ENCODE measurements around the gene PCDH9. TPM values are rescaled to one million over a fixed set of nuclear protein-coding genes. Genes with fewer than 3 reads are reported as not detected.

Gene PCDH9
- polyA plus RNA-seq, 3 donors, result 13.4 to 16.0 (median 15.1) TPM

DNA sequence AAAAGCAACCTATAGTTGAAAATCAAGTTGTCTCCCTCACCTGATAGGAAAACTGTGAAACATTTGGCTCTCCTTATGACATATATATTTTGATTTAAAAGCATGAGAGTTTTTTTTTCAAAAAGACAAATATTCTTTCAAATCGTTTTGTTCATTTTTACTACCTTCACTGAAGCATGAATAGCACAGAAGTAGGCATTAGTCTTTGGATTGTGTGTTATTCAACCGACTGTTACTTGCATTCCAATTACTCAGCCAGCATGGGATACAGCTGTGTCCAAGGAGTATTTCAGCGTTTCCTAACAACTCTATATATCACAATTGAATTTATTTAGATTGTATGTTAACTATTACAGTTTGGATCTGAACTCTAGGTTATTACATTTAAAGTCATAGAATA lies 135.2 kb downstream of the PCDH9 start:
- DNase-seq (ENCODE audit: low read depth in 3 of 3, low spot score in 2 of 3), result no peak

DNA sequence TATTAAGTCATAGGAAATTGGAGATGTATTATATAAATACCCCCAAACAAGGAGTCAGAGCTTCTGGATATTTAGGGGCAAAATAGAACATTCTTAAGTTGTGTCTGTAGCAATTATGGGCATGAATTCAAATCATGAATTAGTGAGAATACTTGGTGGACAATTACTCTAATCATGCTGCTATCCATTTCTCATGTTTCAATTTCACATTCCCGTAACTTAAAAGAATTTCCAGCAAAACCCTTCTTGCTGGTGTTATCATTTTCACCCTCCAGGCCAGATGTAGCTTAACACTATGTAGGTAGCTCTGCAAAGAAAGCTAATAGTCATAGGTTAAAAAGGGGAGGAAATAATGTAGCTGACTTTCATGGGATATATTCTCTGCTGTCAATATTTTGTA lies 136.1 kb downstream of the PCDH9 start:
- no peak for DNase-seq (ENCODE audit: low read depth in 3 of 3, low spot score in 2 of 3)

DNA sequence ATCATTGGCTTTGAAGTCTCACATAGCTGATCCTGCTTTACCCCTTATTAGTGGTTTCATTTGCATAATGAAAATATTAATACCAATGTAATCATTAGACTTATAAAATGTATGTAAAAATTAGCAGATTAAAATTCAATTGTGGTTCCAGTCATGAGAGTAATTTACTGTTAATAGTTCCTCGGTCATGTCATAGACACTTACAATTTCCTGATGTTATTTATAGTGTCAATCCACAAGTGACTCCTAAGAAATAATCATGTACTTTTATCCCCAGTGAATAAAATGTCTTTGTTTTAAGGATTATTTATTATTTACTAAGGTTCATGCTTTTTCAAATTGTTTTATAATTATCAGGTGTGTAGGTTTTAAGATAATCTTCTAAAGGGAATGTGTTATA lies 138.5 kb downstream of the PCDH9 start:
- no peak for DNase-seq (ENCODE audit: low read depth in 3 of 3, low spot score in 2 of 3)

DNA sequence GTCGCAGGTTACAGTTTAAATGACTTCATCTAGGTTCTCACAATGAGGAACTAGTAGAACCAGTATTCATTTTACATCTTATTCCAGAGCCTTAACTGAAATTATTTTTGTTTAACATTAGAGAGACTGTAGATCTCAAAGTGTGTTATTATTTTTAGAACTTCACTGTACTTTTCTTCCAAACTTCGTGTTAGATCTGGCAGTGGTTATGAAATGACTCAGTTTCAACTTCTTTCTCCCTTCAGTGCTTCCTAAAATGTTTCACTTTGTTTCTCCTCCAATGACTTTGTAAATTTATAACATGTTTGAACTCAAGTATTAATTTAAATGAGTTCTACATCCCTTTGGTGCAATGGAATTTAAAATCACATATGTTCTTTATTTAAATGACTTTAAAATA lies 139.3 kb downstream of the PCDH9 start:
- DNase-seq (ENCODE audit: low read depth in 3 of 3, low spot score in 2 of 3), result no peak

DNA sequence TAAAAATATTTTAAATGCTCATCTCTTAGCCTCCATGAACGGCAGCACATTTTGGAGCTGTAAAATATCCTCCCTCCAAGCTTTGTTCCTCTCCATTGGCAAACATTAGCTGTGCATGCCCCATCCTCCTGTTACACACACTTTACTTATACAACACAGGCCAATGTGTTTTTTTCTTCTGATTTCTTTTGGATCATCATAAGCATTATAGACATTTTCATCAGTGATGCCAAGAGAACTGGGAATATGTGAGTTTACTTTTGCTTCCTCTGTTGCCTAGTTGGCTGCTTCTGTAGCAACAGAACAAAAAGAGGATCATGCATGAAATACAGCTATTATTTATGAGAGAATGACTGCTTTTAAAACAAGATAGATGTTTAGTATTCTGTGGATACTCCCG lies 142.6 kb downstream of the PCDH9 start:
- no peak for DNase-seq (ENCODE audit: low read depth in 3 of 3, low spot score in 2 of 3)

DNA sequence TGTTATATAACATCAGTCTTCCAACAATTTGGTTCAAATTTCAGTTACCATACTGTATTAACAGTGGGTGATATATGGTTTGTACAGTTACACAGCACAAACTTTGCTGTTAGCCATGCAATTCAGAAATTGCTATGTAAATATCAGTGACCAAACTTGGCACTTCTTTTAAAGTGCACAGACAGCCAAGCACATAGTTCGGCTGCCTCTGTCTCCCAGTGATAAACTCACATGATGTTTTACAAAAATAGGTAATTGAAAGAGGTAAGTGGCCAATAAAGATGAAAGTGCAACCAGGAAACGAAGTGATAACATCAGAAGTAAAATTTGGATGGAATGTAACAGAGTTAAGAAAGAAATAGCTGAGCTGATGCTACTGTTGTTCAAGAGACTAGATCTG lies 143.9 kb downstream of the PCDH9 start:
- DNase-seq (ENCODE audit: low read depth in 3 of 3, low spot score in 2 of 3), result no peak

DNA sequence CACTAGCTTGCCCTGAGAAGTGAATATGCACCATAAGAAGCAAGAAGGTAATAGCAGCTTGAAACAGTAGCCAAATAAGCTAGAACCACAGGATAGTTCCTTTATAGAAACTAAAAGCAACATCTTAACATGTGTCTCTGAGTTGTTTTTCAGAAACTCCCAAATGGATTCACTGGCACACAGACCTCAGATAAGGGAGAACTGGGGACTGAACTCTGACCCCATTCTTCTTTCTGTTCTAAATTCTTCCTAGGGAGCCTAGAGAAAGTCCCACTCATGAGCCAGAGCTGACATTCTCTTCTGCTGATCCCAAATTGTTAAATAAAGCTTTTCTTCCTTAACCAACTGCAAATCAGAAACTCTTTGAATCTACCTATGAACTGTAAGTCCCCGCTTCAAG lies 146.1 kb downstream of the PCDH9 start:
- no peak for DNase-seq (ENCODE audit: low read depth in 3 of 3, low spot score in 2 of 3)

DNA sequence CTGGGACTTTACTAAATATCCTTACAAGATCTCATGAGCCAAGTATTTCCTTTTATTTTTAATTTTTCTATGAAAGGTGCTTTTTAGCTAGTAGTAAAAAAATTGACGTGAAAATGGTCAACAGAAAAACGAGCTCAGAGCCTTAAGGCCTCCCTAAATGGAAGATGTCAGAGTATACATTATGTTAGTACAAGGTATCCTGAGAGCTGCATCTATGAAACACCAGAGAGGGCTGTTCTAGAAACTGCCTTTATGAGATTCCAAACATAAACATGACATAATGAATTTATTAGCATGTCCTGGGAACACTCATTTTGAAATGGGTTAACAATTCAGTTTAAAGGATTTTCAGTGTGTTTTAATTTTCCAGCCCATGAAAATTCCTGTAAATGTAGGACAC lies 146.6 kb downstream of the PCDH9 start:
- DNase-seq (ENCODE audit: low read depth in 3 of 3, low spot score in 2 of 3), result no peak

DNA sequence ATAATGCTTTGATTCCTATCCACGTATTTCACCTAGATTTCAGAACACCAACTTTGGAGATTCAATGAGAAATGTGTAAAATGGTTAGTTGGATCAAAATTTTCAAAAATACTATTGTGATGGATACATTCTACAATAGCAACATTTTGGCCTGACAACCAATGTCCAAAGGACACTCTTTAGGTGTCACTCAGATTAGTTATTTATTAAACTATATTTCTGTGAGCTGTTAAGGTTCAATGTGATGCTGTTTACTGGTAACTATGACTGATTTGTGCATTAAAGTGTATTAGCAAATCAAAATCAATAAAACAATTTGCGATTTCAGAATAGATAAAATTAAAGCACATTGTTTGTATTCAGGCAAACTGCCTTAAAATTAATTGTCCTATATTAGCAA lies 149.8 kb downstream of the PCDH9 start:
- no peak for DNase-seq (ENCODE audit: low read depth in 3 of 3, low spot score in 2 of 3)

DNA sequence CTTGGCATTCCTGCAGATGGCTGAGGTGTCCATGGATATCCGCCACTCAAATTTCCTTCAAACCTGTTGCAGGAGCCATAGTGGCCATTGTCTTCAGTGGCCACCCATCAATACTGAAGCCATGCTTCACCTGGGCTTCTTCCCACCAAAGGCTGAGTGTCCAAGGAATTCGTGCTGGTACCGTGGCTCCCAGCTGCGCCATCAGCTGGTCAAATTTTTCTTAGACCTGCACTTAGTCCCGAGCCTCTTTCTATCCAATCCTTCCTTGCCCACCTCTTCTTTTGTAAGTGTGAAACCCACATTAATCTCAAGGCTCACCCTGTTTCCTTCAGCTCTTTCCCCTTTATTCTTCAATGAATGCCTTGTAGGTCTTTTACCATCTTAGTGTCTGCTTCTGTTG lies 152.1 kb downstream of the PCDH9 start:
- DNase-seq (ENCODE audit: low read depth in 3 of 3, low spot score in 2 of 3), result no peak

DNA sequence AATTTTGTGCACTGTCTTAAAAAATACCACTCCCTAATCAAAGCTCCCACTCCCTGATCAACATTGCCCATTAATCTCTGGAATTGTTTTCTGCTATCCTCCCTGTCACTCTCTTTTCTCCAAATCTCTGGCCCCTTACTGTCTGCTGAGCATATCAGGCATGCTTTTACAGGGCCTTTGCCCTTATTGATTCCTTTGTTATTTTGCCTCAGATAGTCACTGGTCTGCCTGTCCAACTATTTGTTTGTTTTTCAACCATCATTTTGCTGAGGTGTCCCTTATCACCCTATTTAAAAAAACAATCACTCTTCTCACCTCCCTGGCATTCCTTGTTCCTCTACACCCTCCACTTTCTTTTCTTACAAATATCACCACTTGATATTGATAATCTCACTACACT lies 153.0 kb downstream of the PCDH9 start:
- no peak for DNase-seq (ENCODE audit: low read depth in 3 of 3, low spot score in 2 of 3)

DNA sequence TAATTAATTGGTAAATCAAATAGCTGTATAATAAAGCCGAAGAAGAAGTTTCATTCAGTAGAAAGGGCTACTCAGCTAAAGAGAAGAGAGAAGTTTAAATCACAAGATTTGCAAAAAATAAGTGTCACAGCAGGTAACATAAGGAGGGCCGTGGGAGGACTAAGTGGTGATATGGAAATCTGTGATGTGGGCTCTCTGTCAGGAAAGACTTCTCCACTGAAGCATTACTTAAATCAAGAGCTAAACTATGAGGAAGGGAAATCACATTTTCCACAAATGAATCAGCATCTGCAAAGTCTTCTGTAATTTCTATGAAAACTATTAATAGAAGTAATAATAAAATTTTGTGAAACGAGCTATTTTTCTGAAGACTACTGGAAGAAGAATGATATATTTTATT lies 153.8 kb downstream of the PCDH9 start:
- no peak for DNase-seq (ENCODE audit: low read depth in 3 of 3, low spot score in 2 of 3)

DNA sequence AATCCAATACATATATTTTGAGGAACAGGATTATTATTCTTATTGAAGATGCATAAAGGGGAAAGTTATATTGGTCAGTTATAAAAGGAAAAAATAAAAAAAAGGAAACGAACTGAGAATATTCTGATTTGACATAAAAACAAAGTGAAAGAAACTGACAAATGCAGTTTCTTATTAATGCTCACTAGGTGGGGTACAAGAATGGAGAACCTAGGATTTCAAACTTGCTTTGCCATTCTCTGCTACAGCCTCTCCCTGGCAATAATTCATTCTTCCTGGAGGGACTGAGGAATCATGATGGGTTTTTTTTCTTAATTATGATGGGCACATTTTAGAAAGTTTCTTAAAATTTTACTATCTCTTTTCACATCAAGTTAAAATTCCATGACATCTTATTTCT lies 154.9 kb downstream of the PCDH9 start:
- no peak for DNase-seq (ENCODE audit: low read depth in 3 of 3, low spot score in 2 of 3)

DNA sequence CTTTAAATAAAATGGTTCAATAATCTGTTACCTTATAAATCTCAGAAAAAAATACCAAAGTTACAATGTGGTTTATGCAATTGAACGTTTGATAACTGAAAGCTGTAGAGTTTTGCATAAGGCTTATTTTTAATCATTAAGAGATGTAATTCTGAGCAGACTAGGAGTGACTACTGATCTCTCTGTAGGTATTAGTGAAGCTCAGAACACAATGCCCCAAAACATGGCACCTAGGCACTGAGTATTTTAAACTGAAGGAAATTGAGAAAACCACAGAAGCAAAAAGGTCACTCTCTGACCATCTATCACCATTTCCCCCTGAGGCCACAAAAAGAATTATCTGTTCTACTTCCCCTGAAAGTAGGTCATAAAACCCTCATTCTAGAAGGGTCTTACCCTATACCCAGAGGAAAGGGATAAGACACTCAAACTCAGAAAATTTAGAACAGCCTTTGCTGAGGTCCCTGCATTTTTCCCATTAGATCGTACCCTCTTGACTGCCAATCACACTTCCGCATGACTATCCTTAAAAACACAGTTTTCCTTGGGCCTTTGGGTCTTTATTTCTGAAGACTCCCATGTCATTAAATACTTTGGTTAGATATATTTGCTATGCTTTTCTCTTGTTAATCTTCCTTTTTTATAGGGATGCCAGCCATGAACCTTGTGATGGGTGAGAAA lies 158.1 kb downstream of the PCDH9 start:
- DNase-seq (ENCODE audit: low read depth in 3 of 3, low spot score in 2 of 3), result no peak

DNA sequence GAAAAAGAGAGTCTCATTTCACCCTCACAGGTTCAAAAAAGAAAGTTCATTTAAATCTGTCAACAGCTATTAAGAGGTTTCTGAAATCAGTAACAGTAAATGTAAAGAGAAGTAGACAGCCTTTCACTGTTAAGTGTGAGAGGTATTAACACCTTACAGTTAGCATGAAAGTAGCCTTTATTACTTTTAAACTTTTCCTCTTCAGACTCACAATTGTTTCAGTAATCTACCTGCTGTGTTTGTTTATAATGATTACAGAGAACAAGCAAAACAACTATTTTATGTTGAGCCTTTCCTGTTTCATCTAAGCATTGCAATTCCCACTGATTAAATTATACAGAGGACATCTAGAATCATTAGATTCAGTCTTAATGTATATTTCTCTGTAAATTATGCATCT lies 159.8 kb downstream of the PCDH9 start:
- DNase-seq (ENCODE audit: low read depth in 3 of 3, low spot score in 2 of 3), result no peak

DNA sequence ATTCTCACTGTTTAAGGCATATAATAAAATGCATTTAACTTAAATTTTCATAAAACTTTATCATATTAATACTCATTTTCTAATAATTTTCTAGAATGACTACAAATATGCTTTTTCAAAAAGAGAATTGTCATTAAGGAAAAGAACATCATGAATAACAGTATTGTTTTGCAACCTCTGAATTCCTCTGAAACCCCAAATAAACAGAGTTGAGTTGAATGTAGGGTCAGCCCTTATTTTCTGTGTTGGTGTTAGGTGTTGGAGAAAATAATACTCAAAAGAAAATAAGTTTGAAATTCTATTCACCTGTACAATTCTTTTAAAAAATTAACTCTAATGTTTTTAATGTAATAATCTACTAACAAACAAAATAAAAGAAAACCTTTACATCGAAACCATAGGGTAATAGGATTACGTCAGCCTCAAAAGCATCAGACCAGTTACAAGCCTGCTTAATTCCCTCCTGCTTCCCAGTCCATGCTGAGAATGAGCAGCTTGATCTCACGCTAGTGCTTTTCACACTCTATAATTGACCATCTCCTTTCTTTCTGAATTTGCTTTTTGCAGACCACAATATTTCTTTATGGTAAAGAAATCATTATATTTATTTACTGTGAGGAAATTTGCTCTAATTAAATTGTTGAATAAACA lies 160.9 kb downstream of the PCDH9 start:
- no peak for DNase-seq (ENCODE audit: low read depth in 3 of 3, low spot score in 2 of 3)

DNA sequence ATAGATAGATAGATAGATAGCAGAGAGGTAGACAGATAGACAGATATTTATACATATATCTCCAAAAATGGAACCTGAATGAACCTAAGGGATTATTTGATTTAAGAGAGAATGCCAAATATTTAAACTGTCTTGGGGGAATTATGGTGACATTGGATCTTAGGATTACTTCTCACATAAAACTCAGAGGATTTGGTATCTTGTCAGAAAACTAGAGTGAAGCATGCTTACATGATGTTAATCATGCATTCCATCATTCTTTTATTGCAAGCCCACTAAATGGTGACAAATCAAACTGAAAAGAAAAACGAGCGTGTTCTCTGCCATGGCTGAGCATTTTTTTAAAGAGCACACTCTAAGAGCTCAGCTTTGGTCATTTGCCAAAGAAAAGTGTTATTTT lies 165.2 kb downstream of the PCDH9 start:
- DNase-seq (ENCODE audit: low read depth in 3 of 3, low spot score in 2 of 3), result no peak

DNA sequence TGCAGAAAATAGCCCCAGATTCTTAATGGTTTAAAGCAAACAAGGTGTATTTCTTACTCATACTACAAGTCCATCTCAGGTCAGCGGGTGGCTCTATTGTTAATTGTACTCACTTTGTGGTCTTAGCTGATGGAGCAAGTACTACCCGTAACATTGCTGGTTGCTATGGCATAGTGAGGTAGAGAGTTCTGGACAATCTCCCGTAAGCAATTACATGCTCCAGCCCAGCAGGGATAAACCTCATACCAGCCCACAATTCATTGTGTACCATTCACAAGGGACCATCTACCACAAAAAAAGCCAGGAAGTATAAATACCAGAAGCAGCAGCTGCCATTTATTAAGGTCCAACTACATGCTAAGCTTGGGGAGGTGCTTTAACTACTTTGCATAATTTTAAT lies 167.1 kb downstream of the PCDH9 start:
- no peak for DNase-seq (ENCODE audit: low read depth in 3 of 3, low spot score in 2 of 3)

DNA sequence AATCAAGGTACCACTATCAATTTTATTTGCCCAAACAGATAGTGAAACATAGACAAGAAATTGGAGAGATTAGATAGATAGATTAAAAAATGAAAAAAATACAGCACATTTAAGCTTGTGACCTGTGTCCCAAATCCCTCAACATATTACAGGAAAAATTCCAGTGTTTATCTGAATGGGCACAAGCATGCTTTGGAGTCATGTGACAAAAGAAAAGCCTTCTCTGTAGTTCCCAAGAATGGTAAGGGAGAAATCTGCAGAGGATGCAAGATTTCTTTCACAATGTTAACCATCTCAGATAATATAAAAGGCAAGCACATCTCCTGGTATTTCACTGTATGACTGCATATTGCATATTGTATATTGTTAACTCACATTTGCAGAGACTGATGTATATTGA lies 168.0 kb downstream of the PCDH9 start:
- no peak for DNase-seq (ENCODE audit: low read depth in 3 of 3, low spot score in 2 of 3)

DNA sequence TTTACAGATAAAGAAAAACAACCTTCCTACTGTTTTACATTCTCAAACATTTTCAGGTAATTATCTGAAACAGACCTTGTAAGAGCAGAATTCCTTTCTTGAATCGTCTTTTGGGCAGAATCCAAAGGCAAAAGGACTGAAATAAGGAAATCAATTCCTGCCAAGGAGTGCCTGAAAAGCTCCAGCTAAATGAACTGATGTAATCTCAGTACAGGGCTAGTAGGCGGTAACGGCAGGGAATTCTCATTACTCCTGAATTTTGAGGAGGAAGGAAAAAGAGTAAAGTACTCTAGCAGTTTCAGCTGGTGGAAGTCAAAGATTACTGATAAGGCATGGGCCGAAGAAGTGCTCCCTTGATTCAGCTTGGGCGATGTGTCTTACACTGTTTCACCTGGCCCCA lies 168.4 kb downstream of the PCDH9 start:
- DNase-seq (ENCODE audit: low read depth in 3 of 3, low spot score in 2 of 3), result no peak

DNA sequence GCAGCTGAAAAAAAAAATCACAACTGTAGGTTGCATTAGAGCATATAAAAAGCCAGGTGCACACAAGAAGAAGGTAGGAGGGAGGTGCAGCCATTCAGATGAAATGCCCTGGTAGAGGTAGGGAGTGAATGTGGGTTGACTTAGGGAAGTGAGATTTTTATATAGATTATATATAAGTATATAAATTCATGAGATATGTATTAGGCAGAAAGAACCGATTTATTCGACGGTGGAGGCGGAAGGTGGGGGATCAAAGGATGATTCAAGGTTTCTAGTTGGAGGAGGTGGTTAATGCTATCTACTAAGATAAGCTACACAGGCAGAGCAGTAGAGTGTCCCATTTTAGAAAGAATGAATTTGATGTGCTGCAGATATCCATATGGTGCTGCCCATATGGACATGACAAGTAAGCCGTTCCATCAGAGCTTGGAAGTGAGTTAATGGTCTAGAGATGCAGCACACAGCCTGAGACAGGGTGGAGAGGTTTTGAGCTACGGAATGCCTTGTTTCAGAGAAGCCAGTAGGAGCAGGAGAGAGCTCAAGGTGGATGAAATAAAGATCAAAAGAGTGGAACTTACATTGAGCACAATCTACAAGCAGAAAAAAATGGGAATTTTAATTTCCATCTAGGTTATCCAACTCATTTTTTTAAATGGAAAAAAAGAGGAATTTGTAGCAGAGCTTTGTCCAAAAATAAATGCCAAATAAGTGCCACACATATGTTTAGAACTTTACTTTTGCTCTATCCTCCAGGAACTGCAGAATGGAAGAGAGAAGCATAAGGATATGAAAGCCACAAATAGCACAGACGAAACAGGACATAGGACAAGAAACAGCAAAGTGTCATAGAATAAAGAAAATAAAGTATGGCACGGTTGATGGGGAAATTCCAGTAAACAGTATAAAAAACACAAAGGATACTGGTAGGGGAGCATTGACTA lies 177.3 kb downstream of the PCDH9 start:
- no peak for DNase-seq (ENCODE audit: low read depth in 3 of 3, low spot score in 2 of 3)

DNA sequence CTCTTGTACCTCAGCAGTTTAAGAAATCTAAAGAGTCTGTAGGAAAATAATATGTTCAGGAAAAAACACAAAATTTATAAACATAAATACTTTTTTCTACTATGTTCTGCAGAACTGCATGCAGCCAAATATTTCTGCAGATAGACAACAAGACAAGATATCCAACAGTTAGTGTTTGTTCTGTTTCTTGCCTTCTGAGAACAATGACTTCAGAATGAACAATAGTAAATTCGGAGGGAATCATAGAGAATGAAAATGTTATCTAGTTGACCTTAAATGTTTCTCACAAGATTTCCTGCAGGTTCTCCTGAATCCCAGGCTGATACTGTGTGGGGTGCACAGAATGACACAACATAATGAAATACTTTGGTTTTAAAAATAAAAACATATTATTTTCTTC lies 180.4 kb downstream of the PCDH9 start:
- DNase-seq (ENCODE audit: low read depth in 3 of 3, low spot score in 2 of 3), result no peak
